Measurements from ENCODE around the gene ME3. TPM values are rescaled to one million over a fixed set of nuclear protein-coding genes. Genes with fewer than 3 reads are reported as not detected.

ME3 gene
- total RNA-seq, 1 experiment from 2014 or later, result 0.30 TPM

- no peaks in the 10 kb centered on the region for H3K9me2 ChIP-seq (ENCODE audit: insufficient read depth)
- no TSS peak for BruUV-seq (replicated peaks)
- H3K27ac ChIP-seq (ENCODE audit: low read depth, low read length), result no peak overlapping the region
- ChIA-PET CTCF (interaction anchor here (1.1 to 2.5 kb wide), 3 partner anchors 14 to 564 kb away, joined by 3 to 16 read pairs (median 3); partner anchors contain the start of gene CCDC83), POLR2A (no interaction called here), RAD21 (ENCODE audit: low non-redundant PET in 1 of 2, low total read pairs in 2 of 2, uncharacterized antibody in 2 of 2, unreplicated experiment in 2 of 2) (no interaction called here)
- no peak overlapping the region for H3K9ac ChIP-seq (ENCODE audit: low read length)
- no peak overlapping the region for H3K4me2 ChIP-seq (ENCODE audit: low read length)
- no peaks in the 10 kb centered on the region for H3K27me3 ChIP-seq (ENCODE audit: insufficient read depth, low read length)
- TF ChIP-seq CTCF (IDR thresholded peaks at IDR 0.05 in 2 of 3, conservative IDR thresholded peaks at IDR 0.05 in 1 of 3; ENCODE audit: borderline replicate concordance in 1 of 3, insufficient read depth in 1 of 3, low read depth in 2 of 3, low read length in 2 of 3) (peak in 1 of 3 experiments; percentile 41; a peak in 2 of 6 replicates), RAD21 (IDR thresholded peaks at IDR 0.05; ENCODE audit: low read depth) (peak; percentile 53; the same call in 1 of the 2 replicates), POLR2A (IDR thresholded peaks at IDR 0.05; ENCODE audit: borderline replicate concordance, extremely low read depth, insufficient read depth, insufficient read length) (no peak), TCF7L2 (IDR thresholded peaks at IDR 0.05; ENCODE audit: borderline replicate concordance, extremely low read depth, insufficient read depth, insufficient read length) (no peak)
- ATAC-seq (peak; percentile 73), DNase-seq (ENCODE audit: low read depth, low spot score) (no peak)
- H3K9me3 ChIP-seq (ENCODE audit: control insufficient read depth in 1 of 2, insufficient read depth in 1 of 2, low read depth in 1 of 2, low read length in 2 of 2), result no peaks in the 10 kb centered on the region
- H4K20me1 ChIP-seq (ENCODE audit: insufficient read depth), result no peaks in the 10 kb centered on the region
- no peak overlapping the region for H2AFZ ChIP-seq (ENCODE audit: low read depth, low read length, poor library complexity, severe bottlenecking)
- intact Hi-C loops (cut with micrococcal nuclease), result loop anchor here (5.0 to 10.0 kb wide), 2 partner anchors 564 to 822 kb away; partner anchors contain the start of gene CCDC83
- no peaks in the 10 kb centered on the region for H3K79me2 ChIP-seq (ENCODE audit: insufficient read depth, low read length)
- H3K36me3 ChIP-seq (ENCODE audit: control insufficient read depth in 1 of 2, insufficient read depth in 2 of 2, low read length in 2 of 2), result no peaks in the 10 kb centered on the region
- no peaks in the 10 kb centered on the region for H3K4me1 ChIP-seq (ENCODE audit: control insufficient read depth in 1 of 2, insufficient read depth in 2 of 2, low read length in 2 of 2)
- H3K4me3 ChIP-seq (replicated peaks in 1 of 2; ENCODE audit: low read depth in 1 of 2, low read length in 2 of 2), result no peak overlapping the region
Observed at GRCh38 chr11:86418917-86419316, 253.5 kb downstream of the ME3 start.

DNA sequence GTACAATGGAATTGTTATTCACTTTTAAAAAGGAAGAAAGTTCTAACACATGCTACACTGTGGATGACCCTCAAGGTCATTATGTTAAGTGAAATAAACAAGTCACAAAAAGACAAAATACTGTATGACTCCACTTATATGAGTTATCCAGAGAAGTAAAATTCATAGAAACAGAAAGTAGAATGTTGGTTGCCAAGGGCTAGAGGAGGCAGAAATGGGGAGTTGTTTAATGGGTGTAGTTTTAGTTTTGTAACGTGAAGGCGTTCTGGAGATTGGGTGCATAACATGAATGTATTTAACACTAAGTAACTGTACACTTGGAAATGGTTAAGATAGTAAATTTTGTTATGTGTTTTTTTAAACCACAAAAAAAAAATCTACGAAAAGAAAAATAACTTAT lies 253.9 kb downstream of the ME3 start:
- H3K27ac ChIP-seq (ENCODE audit: low read depth, low read length), result no peak overlapping the region
- no peaks in the 10 kb centered on the region for H3K36me3 ChIP-seq (ENCODE audit: control insufficient read depth in 1 of 2, insufficient read depth in 2 of 2, low read length in 2 of 2)
- H3K79me2 ChIP-seq (ENCODE audit: insufficient read depth, low read length), result no peaks in the 10 kb centered on the region
- no peaks in the 10 kb centered on the region for H3K27me3 ChIP-seq (ENCODE audit: insufficient read depth, low read length)
- H3K9me2 ChIP-seq (ENCODE audit: insufficient read depth), result no peaks in the 10 kb centered on the region
- POLR2A ChIA-PET, result no interaction called here
- no peaks in the 10 kb centered on the region for H3K9me3 ChIP-seq (ENCODE audit: control insufficient read depth in 1 of 2, insufficient read depth in 1 of 2, low read depth in 1 of 2, low read length in 2 of 2)
- BruUV-seq (replicated peaks), result no TSS peak
- H3K4me3 ChIP-seq (replicated peaks in 1 of 2; ENCODE audit: low read depth in 1 of 2, low read length in 2 of 2), result no peak overlapping the region
- no peak overlapping the region for H3K9ac ChIP-seq (ENCODE audit: low read length)
- RAD21 ChIA-PET (ENCODE audit: low non-redundant PET in 1 of 2, low total read pairs in 2 of 2, uncharacterized antibody in 2 of 2, unreplicated experiment in 2 of 2), result no interaction called here
- H4K20me1 ChIP-seq (ENCODE audit: insufficient read depth), result no peaks in the 10 kb centered on the region
- DNase-seq (ENCODE audit: low read depth, low spot score), result no peak
- intact Hi-C loops (cut with micrococcal nuclease), result loop anchor here (5.0 to 10.0 kb wide), 2 partner anchors 564 to 821 kb away; partner anchors contain the start of gene CCDC83
- no peak overlapping the region for H3K4me2 ChIP-seq (ENCODE audit: low read length)
- no peak for ATAC-seq
- CTCF ChIA-PET, result interaction anchor here (1.1 to 2.5 kb wide), 3 partner anchors 14 to 563 kb away, joined by 3 to 16 read pairs (median 3); partner anchors contain the start of gene CCDC83
- TF ChIP-seq ATF3 (IDR thresholded peaks at IDR 0.05) (no peak), POLR2A (IDR thresholded peaks at IDR 0.05; ENCODE audit: borderline replicate concordance, extremely low read depth, insufficient read depth, insufficient read length) (no peak), EGR1 (IDR thresholded peaks at IDR 0.05; ENCODE audit: low read depth) (no peak), POLR2AphosphoS5 (IDR thresholded peaks at IDR 0.05; ENCODE audit: low read depth, low read length) (no peak), TCF7L2 (IDR thresholded peaks at IDR 0.05; ENCODE audit: borderline replicate concordance, extremely low read depth, insufficient read depth, insufficient read length) (no peak), JUND (IDR thresholded peaks at IDR 0.05) (no peak), FOSL1 (IDR thresholded peaks at IDR 0.05; ENCODE audit: low read depth) (no peak)
- TF ChIP-seq, protein P1, sequence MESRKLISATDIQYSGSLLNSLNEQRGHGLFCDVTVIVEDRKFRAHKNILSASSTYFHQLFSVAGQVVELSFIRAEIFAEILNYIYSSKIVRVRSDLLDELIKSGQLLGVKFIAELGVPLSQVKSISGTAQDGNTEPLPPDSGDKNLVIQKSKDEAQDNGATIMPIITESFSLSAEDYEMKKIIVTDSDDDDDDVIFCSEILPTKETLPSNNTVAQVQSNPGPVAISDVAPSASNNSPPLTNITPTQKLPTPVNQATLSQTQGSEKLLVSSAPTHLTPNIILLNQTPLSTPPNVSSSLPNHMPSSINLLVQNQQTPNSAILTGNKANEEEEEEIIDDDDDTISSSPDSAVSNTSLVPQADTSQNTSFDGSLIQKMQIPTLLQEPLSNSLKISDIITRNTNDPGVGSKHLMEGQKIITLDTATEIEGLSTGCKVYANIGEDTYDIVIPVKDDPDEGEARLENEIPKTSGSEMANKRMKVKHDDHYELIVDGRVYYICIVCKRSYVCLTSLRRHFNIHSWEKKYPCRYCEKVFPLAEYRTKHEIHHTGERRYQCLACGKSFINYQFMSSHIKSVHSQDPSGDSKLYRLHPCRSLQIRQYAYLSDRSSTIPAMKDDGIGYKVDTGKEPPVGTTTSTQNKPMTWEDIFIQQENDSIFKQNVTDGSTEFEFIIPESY (IDR thresholded peaks at IDR 0.05; ENCODE audit: extremely low read depth, insufficient replicate concordance, low read length), result no peak
- H3K4me1 ChIP-seq (ENCODE audit: control insufficient read depth in 1 of 2, insufficient read depth in 2 of 2, low read length in 2 of 2), result no peaks in the 10 kb centered on the region
- no peak overlapping the region for H2AFZ ChIP-seq (ENCODE audit: low read depth, low read length, poor library complexity, severe bottlenecking)

All from HCT116 (cell line).